Naive thymus-derived CD4-positive, alpha-beta T cell (primary cell): Measurements from ENCODE around the gene ST8SIA3. TPM values are rescaled to one million over a fixed set of nuclear protein-coding genes. Genes with fewer than 3 reads are reported as not detected.

Experiments used
- ATAC-seq: fragments of 150-1000 bp; cut with Tn5 transposase; 2 replicates; pipeline ENCODE4 v1.10.0; 2021; ENCODE audit warnings: mild to moderate bottlenecking, moderate library complexity
- CTCF ChIA-PET: fragments of 350-600 bp; sonication (Branson Sonifier 250); formaldehyde crosslinking; loops from one replicate; lab custom pipeline; 2021; ENCODE audit warnings: antibody characterized with exemption; lab: Charles Lee
- POLR2A ChIA-PET: fragments of 350-600 bp; sonication (Branson Sonifier 250); formaldehyde crosslinking; loops from one replicate; lab custom pipeline; 2021; ENCODE audit warnings: antibody characterized with exemption, inconsistent platforms; lab: Charles Lee
- DNase-seq, 9 donors: peaks; one replicate each; pipeline versions ENCODE4 v3.0.0 to v3.0.0-alpha.2; 2020 to 2022; ENCODE audit warnings: mixed read lengths in 1 of 9
- H3K27ac ChIP-seq: one replicate; pipeline ENCODE4 v1.7.0; 2013; ENCODE audit warnings: mild to moderate bottlenecking, low read depth, low read length, moderate library complexity
- H3K27me3 ChIP-seq, 2 donors: one replicate each; pipeline ENCODE4 v1.7.0; 2013; ENCODE audit warnings: low read length in 2 of 2, mild to moderate bottlenecking in 2 of 2, moderate library complexity in 2 of 2; ENCODE audit not compliant: control insufficient read depth in 2 of 2, insufficient read depth in 2 of 2
- H3K36me3 ChIP-seq, 3 experiments: 1 replicate in 2 of 3; 2 replicates in 1 of 3; pipeline ENCODE4 v1.7.0; 2013; ENCODE audit warnings: low read length in 3 of 3, mild to moderate bottlenecking in 3 of 3, moderate library complexity in 1 of 3; ENCODE audit not compliant: insufficient read depth in 3 of 3, control insufficient read depth in 2 of 3
- H3K4me1 ChIP-seq, 2 donors: one replicate each; pipeline ENCODE4 v1.7.0; 2013; ENCODE audit warnings: low read length in 2 of 2, mild to moderate bottlenecking in 2 of 2, moderate library complexity in 1 of 2; ENCODE audit not compliant: control insufficient read depth in 2 of 2, insufficient read depth in 2 of 2
- H3K4me3 ChIP-seq: 2 replicates; pipeline ENCODE4 v1.7.0; 2013; ENCODE audit warnings: mild to moderate bottlenecking, low read length
- H3K9me3 ChIP-seq, 3 experiments: 1 replicate in 2 of 3; 2 replicates in 1 of 3; pipeline ENCODE4 v1.7.0; 2013; ENCODE audit warnings: low read length in 3 of 3; ENCODE audit not compliant: control insufficient read depth in 2 of 3
- H3K27ac Mint-ChIP-seq, 9 donors: one replicate each; pipeline ENCODE4 v1.8.0; 2020 to 2022; ENCODE audit warnings: mixed read lengths in 9 of 9, mild to moderate bottlenecking in 8 of 9, moderate library complexity in 5 of 9, inconsistent platforms in 2 of 9
- H3K27me3 Mint-ChIP-seq, 5 donors: one replicate each; pipeline ENCODE4 v1.8.0; 2021 to 2022; ENCODE audit warnings: mixed read lengths in 5 of 5, mild to moderate bottlenecking in 1 of 5
- H3K36me3 Mint-ChIP-seq, 5 donors: one replicate each; pipeline ENCODE4 v1.8.0; 2020 to 2022; ENCODE audit warnings: mixed read lengths in 5 of 5, mild to moderate bottlenecking in 3 of 5, inconsistent platforms in 1 of 5
- H3K4me1 Mint-ChIP-seq, 7 donors: one replicate each; pipeline ENCODE4 v1.8.0; 2020 to 2022; ENCODE audit warnings: mixed read lengths in 7 of 7, mild to moderate bottlenecking in 3 of 7, inconsistent platforms in 1 of 7
- H3K4me3 Mint-ChIP-seq, 10 donors: one replicate each; pipeline ENCODE4 v1.8.0; 2020 to 2022; ENCODE audit warnings: mild to moderate bottlenecking in 10 of 10, mixed read lengths in 10 of 10, moderate library complexity in 6 of 10, inconsistent platforms in 2 of 10
- H3K9me3 Mint-ChIP-seq, 11 donors: one replicate each; pipeline ENCODE4 v1.8.0; 2020 to 2022; ENCODE audit warnings: mixed read lengths in 11 of 11, mild to moderate bottlenecking in 4 of 11, inconsistent platforms in 1 of 11, moderate library complexity in 1 of 11
- intact Hi-C, 2 donors: fragments of 100-400 bp; cut with micrococcal nuclease; formaldehyde crosslinking; loops; one replicate each; pipeline ENCODE4 v1.15.1; 2023
- polyA plus RNA-seq, 2 donors: library from polyadenylated mRNA; unstranded; fragments of 300-500 nt; fragmentation: Illumina TruSeq; gene quantifications; one replicate each; pipeline ENCODE4 v1.2.3, GENCODE V29; 2021
- total RNA-seq, 6 experiments: library from RNA in 5 of 6; stranded (reverse) in 5 of 6; gene quantifications; 1 replicate in 5 of 6; 2 replicates in 1 of 6; pipeline ENCODE4 v1.2.3 and lab custom pipeline; 2021 to 2026

Gene ST8SIA3
- total and polyA plus RNA-seq, 7 experiments from 2014 or later = not detected

DNA sequence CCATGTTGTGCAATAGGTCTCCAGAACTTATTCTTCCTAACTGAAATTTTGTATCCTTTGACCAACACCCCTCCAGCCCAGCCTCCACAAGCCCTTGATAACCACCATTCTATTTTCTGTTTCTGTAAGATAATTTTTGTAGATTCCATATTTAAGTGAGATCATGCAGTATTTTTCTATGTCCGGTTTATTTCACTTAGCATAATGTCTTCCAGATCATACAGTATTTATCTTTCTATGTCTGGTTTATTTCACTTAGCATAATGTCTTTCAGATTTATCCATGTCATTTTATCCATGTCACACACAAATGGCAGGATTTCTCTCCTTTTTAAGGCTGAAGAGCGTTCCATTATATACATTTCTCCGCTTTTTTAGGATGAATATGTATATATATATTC lies 58.4 kb downstream of the ST8SIA3 start:
- ATAC-seq (no peak), DNase-seq (no peak)
- Histone ChIP-seq H3K4me3 (no peak overlapping the region), H3K4me1 (no peaks in the 10 kb centered on the region), H3K36me3 (no peaks in the 10 kb centered on the region), H3K9me3 (peaks cover 0 to 5% (median 0%) of the 10 kb centered on the region in 3 experiments), H3K27ac (no peak overlapping the region), H3K27me3 (no peaks in the 10 kb centered on the region)
- ChIA-PET POLR2A (no interaction called here), CTCF (no interaction called here)
- intact Hi-C loops = no loop called here
- no peak overlapping the region for H3K4me3 Mint-ChIP-seq
- no peak overlapping the region for H3K27ac Mint-ChIP-seq
- H3K4me1 Mint-ChIP-seq = no peaks in the 10 kb centered on the region
- H3K9me3 Mint-ChIP-seq = peaks cover 0 to 28% (median 6%) of the 10 kb centered on the region in 11 donors
- H3K27me3 Mint-ChIP-seq = peaks cover 2 to 57% (median 27%) of the 10 kb centered on the region in 5 donors
- peaks cover 0 to 10% (median 0%) of the 10 kb centered on the region in 5 donors for H3K36me3 Mint-ChIP-seq

DNA sequence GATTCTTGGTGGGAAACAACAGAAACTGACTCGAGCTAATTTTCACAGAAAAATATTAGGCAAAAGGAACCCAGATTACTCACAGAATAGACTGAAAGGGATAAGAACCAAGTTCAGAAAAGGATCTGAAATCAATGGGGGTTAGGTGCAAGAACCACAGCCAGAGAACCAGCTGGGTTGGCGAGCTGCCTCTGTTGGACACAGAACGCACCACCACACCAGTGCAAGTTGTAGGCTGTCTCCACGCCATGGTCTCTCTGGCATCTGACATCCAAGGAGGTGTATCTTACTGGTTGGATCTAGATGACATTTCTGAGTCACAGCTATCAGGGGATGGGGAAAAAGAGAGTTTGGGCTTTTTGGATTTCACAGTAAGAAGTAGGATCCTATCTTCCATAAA lies 64.2 kb downstream of the ST8SIA3 start:
- no peaks in the 10 kb centered on the region for H3K36me3 ChIP-seq
- Mint-ChIP-seq H3K36me3 (no peaks in the 10 kb centered on the region), H3K4me3 (no peak overlapping the region), H3K9me3 (peaks cover 0 to 21% (median 8%) of the 10 kb centered on the region in 11 donors), H3K4me1 (no peaks in the 10 kb centered on the region), H3K27ac (no peak overlapping the region), H3K27me3 (peaks cover 0 to 56% (median 38%) of the 10 kb centered on the region in 5 donors)
- ATAC-seq = no peak
- DNase-seq = no peak
- no peaks in the 10 kb centered on the region for H3K4me1 ChIP-seq
- H3K27me3 ChIP-seq = peaks cover 0 to 3% of the 10 kb centered on the region in 2 donors
- intact Hi-C loops = no loop called here
- no peak overlapping the region for H3K27ac ChIP-seq
- no peak overlapping the region for H3K4me3 ChIP-seq
- POLR2A ChIA-PET = interaction anchor here (0.7 kb wide), 1 partner anchor 624 kb away, joined by 9 read pairs; no protein-coding TSS in a partner anchor
- CTCF ChIA-PET = no interaction called here
- no peaks in the 10 kb centered on the region for H3K9me3 ChIP-seq

Other genes with a start within 250 kb of the ST8SIA3 start
- gene BOD1L2, start 205.5 kb upstream of the ST8SIA3 start, total RNA-seq = not detected
- gene BOD1L2, start 205.5 kb upstream of the ST8SIA3 start, polyA plus RNA-seq = not detected
- gene ONECUT2, start 82.8 kb downstream of the ST8SIA3 start, total RNA-seq = not detected
- not detected for gene ONECUT2, start 82.8 kb downstream of the ST8SIA3 start, polyA plus RNA-seq
- 10 to 100 TPM; 11.7 to 15.3 (median 13.5) TPM for gene FECH, start 234.1 kb downstream of the ST8SIA3 start, total RNA-seq
- 10 to 100 TPM; 14.2 to 19.4 TPM for gene FECH, start 234.1 kb downstream of the ST8SIA3 start, polyA plus RNA-seq